NCI-H128 (cell line): ENCODE measurements around the gene KCNE1.
"Not testable (repeated sequence)": the region's sequence is repeated elsewhere in the genome, so short reads cannot be mapped to it uniquely, and the experiment has no call there.

Experiments used
- DNase-seq: peaks from one replicate; lab custom pipeline; 2025; ENCODE audit not compliant: unreplicated experiment; lab: John Stamatoyannopoulos, UW

KCNE1 gene

GRCh38 chr21:34514576-34515115, 2.6 kb upstream of the KCNE1 start:
- no peak for DNase-seq

- no peak for DNase-seq
These were observed 1.2 kb upstream of the KCNE1 start for GRCh38 chr21:34513129-34513675.

- no peak for DNase-seq
These were observed 829 bp downstream of the KCNE1 start for GRCh38 chr21:34511181-34511580.

- peak; percentile 8 for DNase-seq
These were observed 1.6 kb downstream of the KCNE1 start for GRCh38 chr21:34510148-34511142.

- DNase-seq: no peak
These were observed 2.9 kb downstream of the KCNE1 start for GRCh38 chr21:34509151-34509550.

GRCh38 chr21:34504595-34504994, 7.4 kb downstream of the KCNE1 start:
- DNase-seq: no peak

- no peak for DNase-seq
These were observed 9.4 kb downstream of the KCNE1 start for GRCh38 chr21:34502480-34503106.

- DNase-seq: no peak
These were observed 10.3 kb downstream of the KCNE1 start for GRCh38 chr21:34501716-34502115.

- DNase-seq: no peak
These were observed 11.8 kb downstream of the KCNE1 start for GRCh38 chr21:34500191-34500590.

GRCh38 chr21:34499116-34499515, 12.9 kb downstream of the KCNE1 start:
- no peak for DNase-seq

- no peak for DNase-seq
These were observed 13.4 kb downstream of the KCNE1 start for GRCh38 chr21:34498623-34499022.

GRCh38 chr21:34483854-34484253, 28.2 kb downstream of the KCNE1 start:
- not testable (repeated sequence) for DNase-seq

GRCh38 chr21:34483435-34483834, 28.6 kb downstream of the KCNE1 start:
- DNase-seq: not testable (repeated sequence)

GRCh38 chr21:34467333-34467732, 44.7 kb downstream of the KCNE1 start:
- DNase-seq: not testable (repeated sequence)

GRCh38 chr21:34459426-34459825, 52.6 kb downstream of the KCNE1 start:
- DNase-seq: not testable (repeated sequence)

- not testable (repeated sequence) for DNase-seq
These were observed 53.7 kb downstream of the KCNE1 start for GRCh38 chr21:34458266-34458665.

GRCh38 chr21:34456180-34456579, 55.8 kb downstream of the KCNE1 start:
- not testable (repeated sequence) for DNase-seq

GRCh38 chr21:34455628-34456027, 56.4 kb downstream of the KCNE1 start:
- DNase-seq: not testable (repeated sequence)

GRCh38 chr21:34447018-34447417, 65.0 kb downstream of the KCNE1 start:
- DNase-seq: not testable (repeated sequence)

- DNase-seq: not testable (repeated sequence)
These were observed 68.5 kb downstream of the KCNE1 start for GRCh38 chr21:34443486-34443885.

- DNase-seq: not testable (repeated sequence)
These were observed 82.3 kb downstream of the KCNE1 start for GRCh38 chr21:34429710-34430109.
